ENCODE data around the gene CDK5R1. TPM values are rescaled to one million over a fixed set of nuclear protein-coding genes. Genes with fewer than 3 reads are reported as not detected.
A peak's percentile ranks its signal among the peaks of the same experiment; 100 is the strongest.

CDK5R1 gene
- total RNA-seq, 1 donor = 1.4 TPM

GRCh38 chr17:32495359-32496231 lies 8.8 kb downstream of the CDK5R1 start:
- TF ChIP-seq CTCF (IDR thresholded peaks at IDR 0.05; ENCODE audit: insufficient read depth, low read length) = no peak
- peak; percentile 30 for DNase-seq (ENCODE audit: low read depth)
- no peak overlapping the region for H3K4me3 ChIP-seq (ENCODE audit: low read depth, low read length)

GRCh38 chr17:32496395-32497073 lies 9.7 kb downstream of the CDK5R1 start:
- DNase-seq (ENCODE audit: low read depth) = peak; percentile 55
- no peak for TF ChIP-seq CTCF (IDR thresholded peaks at IDR 0.05; ENCODE audit: insufficient read depth, low read length)
- no peak overlapping the region for H3K4me3 ChIP-seq (ENCODE audit: low read depth, low read length)

GRCh38 chr17:32497431-32498205 lies 10.8 kb downstream of the CDK5R1 start:
- no peak for DNase-seq (ENCODE audit: low read depth)

GRCh38 chr17:32498391-32498790 lies 11.6 kb downstream of the CDK5R1 start:
- no peak overlapping the region for H3K4me3 ChIP-seq (ENCODE audit: low read depth, low read length)
- DNase-seq (ENCODE audit: low read depth) = no peak
- TF ChIP-seq CTCF (IDR thresholded peaks at IDR 0.05; ENCODE audit: insufficient read depth, low read length) = no peak

More at GRCh38 chr17:32497431-32498205, 10.8 kb downstream of the CDK5R1 start:
- H3K4me3 ChIP-seq (ENCODE audit: low read depth, low read length) = no peak overlapping the region
- no peak for TF ChIP-seq CTCF (IDR thresholded peaks at IDR 0.05; ENCODE audit: insufficient read depth, low read length)

- no peak for DNase-seq (ENCODE audit: low read depth)
- H3K4me3 ChIP-seq (ENCODE audit: low read depth, low read length) = no peak overlapping the region
- no peak for TF ChIP-seq CTCF (IDR thresholded peaks at IDR 0.05; ENCODE audit: insufficient read depth, low read length)
Observed at GRCh38 chr17:32502013-32502412, 15.2 kb downstream of the CDK5R1 start.

- TF ChIP-seq CTCF (IDR thresholded peaks at IDR 0.05; ENCODE audit: insufficient read depth, low read length) = no peak
- no peak for DNase-seq (ENCODE audit: low read depth)
- H3K4me3 ChIP-seq (ENCODE audit: low read depth, low read length) = no peak overlapping the region
Observed at GRCh38 chr17:32502710-32503109, 15.9 kb downstream of the CDK5R1 start.

Data from fibroblast of the aortic adventitia (primary cell).